HG03460 (cell line): ENCODE data around the gene GOLGA6L9.
"Not testable (repeated sequence)": the region's sequence is repeated elsewhere in the genome, so short reads cannot be mapped to it uniquely, and the experiment has no call there.

Experiments
- ATAC-seq: cut with Tn5 transposase; IDR thresholded peaks from one replicate; pipeline ENCODE4 v1.9.1; 2021; ENCODE audit not compliant: unreplicated experiment

Gene GOLGA6L9, protein sequence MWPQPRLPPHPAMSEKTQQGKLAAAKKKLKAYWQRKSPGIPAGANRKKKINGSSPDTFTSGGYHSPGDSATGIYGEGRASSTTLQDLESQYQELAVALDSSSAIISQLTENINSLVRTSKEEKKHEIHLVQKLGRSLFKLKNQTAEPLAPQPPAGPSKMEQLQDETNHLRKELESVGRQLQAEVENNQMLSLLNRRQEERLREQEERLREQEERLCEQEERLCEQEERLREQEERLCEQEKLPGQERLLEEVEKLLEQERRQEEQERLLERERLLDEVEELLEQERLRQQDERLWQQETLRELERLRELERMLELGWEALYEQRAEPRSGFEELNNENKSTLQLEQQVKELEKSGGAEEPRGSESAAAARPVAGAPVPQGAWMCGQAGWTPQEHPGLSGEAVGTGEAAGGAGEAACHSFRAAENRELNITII

GRCh38 chr15:82429693-82430092, at the start of gene GOLGA6L9:
GOLGA6L9 (plus strand) TSS chr15:82429816; CDS start chr15:82430080, 264 bp downstream.
- ATAC-seq = not testable (repeated sequence)

DNA sequence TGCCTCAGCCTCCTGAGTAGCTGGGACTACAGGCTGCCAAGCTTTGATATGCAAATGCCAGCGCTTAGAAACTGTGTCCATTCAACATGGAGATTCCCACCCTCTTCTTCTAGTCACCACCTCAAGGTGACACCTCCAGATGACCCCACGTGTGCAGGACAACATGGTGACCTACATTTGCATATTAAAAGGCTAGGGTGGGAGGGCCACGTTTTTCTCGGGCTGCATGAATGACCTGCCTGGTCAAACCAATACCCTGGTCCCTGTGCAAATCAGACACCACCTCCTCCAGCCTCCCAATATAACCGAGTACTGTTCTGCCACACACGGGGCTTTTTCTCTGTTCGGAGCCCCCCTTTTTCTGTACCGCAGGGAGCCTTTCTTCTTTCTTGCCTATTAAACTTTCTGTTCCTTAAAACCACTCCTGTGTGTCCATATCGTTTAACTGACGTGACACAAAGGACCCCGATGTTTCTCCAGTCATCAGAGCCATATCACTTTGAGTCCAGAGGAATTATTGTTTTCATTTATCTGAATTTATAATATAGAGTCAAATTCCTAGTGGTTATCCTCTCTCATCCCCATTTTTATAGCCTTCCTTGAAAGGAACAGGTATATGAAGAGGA, 48.2 kb upstream of the GOLGA6L9 start:
- ATAC-seq = not testable (repeated sequence)

DNA sequence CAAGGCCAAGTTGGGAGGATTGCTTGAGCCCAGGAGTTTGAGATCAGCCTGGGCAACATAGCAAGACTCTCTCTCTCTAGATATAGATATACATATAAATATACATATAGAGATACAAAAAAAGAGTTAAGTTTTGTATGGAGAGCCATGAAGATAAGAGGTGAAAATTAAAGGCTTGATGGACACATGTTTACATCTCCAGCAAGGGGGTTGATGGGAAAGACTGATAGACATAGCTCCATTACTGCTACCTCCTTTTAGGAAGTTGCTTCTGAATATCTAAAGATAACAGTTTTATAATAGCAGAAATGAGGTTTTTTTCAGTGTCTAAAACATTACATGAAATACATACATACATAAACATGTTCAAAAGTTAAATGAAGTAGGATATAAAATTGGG, 42.4 kb upstream of the GOLGA6L9 start:
- not testable (repeated sequence) for ATAC-seq

GRCh38 chr15:82390152-82390551, 39.5 kb upstream of the GOLGA6L9 start:
- ATAC-seq = not testable (repeated sequence)

- not testable (repeated sequence) for ATAC-seq
Measured at GRCh38 chr15:82392077-82392476, 37.5 kb upstream of the GOLGA6L9 start.

DNA sequence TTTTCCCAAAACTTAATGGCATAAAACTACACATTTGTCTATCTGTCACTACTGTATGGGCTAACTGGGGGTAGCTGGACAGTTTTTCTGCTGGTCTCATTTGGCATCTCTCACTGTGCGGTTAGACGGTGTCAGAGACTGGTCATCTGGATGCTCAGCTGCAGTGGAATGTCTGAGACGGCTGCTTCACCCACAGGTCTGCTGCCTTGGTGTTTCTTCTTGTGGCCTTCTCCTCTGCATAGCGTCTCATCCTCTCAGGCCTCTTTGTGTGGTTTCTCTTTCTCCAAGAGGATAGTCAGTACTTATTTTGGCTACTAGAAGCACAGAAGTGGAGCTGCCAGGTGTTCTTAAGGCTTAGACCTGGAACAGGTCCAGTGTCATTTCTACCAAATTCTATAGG, 35.9 kb upstream of the GOLGA6L9 start:
- ATAC-seq = no peak

GRCh38 chr15:82395788-82396187, 33.8 kb upstream of the GOLGA6L9 start:
- not testable (repeated sequence) for ATAC-seq

- no peak for ATAC-seq
Measured at GRCh38 chr15:82397817-82398216, 31.8 kb upstream of the GOLGA6L9 start.

DNA sequence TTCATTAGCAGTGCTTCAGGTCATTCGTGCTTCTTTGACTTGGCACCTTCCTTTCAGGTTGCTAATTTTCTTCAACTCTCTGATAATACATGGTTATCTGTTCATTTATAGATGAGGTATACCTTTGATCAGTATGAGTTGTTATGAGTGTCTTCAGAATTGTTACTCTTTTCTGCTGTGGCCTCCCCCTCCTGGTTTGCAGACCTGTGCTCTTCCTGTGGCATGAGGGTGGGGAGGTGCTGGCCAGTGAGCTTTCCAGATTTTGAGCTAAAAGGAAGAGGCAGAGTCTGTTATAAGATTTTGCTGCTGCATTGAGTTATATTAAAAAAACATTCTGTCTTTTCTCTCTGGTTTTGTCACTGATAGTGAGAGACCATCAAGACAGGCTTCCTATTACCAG, 30.8 kb upstream of the GOLGA6L9 start:
- peak; percentile 42 for ATAC-seq

DNA sequence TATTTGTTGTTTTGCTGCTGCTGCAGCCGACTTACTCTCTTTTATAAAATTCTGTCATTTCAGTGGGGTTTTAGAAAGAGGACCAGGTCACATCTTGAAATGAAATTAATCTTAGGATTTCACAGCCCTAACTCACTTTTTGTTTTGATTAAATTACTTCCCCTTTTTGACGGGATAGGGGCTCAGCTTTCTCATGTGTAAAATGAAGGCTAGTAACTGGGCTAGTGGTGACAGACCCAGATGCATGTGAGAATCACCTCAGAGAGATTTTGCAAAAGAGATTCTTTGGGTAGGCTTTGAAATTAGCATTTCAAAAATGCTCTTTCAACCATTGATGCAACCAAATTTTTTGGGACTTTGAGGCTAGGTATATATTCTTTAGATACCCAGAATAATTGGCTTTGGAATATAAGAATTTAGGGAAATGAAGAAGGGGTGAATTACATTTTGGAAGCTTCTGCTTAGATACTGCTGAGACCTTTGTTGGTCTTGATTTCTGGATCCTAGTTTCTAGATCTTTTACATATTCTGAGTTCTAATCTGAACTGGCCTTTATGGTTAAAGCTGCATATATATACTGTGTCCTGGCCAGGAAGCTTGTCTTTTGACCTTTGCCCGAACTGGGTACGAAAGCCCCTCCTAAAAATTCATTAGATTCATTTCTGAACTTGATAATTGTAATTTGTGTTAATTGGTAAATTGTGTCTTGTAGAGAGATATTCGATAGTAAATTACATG, 30.1 kb upstream of the GOLGA6L9 start:
- peak; percentile 64 for ATAC-seq

DNA sequence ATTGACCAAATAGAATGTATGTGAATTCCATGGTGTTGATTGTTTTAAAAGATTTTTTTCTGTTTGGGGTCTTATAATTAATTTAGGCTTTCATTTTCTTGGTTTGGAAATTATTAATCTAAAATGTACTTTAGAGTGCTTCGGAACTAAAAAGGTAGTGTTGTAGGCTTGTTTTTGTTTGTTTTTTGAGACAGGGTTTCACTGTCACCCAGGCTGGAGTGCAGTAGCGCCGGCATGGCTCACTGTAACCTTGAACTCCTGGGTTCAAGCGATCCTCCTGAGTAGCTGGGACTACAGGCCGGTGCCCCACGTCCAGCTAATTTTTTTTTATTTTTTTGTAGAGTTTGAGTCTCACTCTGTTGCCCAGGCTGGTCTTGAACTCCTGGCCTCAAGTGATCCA, 27.7 kb upstream of the GOLGA6L9 start:
- not testable (repeated sequence) for ATAC-seq

GRCh38 chr15:82402341-82402740, 27.3 kb upstream of the GOLGA6L9 start:
- not testable (repeated sequence) for ATAC-seq

- not testable (repeated sequence) for ATAC-seq
Measured at GRCh38 chr15:82406211-82406610, 23.4 kb upstream of the GOLGA6L9 start.

DNA sequence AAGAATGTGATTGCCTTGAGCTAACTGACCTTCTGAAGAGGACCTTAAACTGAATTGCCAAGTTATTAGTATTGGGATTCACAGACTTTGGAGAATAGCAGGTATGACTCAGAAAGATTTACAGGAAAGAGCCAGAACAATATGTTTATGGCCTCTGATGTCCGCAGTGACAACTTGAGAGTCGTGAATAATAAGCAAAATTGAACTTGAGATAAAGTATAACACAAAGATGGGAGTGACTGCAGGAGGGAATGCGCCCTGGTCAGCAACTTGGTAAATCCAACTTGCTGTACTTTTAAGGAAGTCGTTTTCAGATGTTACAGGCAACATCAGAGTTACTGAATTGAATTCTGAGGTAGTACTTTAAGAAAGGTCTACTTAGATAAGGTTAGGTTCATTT, 19.3 kb upstream of the GOLGA6L9 start:
- not testable (repeated sequence) for ATAC-seq

DNA sequence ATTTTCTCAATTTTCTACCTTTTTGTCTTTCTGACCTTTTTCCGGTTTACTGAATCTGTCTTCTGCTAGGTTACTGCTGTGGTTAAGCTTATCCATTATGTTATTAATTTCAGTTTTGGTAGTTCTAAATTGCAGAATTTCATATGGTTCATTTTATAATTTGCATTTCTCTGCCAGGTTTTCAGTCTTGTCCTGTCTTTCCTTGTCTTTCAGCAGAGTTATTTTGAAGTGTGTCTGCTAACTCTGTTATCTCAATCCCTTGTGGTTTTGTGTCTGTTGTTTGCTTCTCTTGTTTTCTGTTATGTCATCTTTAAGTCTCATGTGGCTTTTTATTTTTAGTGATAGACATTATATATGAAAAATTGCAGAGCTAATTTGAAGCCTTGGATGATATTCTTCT, 18.0 kb upstream of the GOLGA6L9 start:
- not testable (repeated sequence) for ATAC-seq

DNA sequence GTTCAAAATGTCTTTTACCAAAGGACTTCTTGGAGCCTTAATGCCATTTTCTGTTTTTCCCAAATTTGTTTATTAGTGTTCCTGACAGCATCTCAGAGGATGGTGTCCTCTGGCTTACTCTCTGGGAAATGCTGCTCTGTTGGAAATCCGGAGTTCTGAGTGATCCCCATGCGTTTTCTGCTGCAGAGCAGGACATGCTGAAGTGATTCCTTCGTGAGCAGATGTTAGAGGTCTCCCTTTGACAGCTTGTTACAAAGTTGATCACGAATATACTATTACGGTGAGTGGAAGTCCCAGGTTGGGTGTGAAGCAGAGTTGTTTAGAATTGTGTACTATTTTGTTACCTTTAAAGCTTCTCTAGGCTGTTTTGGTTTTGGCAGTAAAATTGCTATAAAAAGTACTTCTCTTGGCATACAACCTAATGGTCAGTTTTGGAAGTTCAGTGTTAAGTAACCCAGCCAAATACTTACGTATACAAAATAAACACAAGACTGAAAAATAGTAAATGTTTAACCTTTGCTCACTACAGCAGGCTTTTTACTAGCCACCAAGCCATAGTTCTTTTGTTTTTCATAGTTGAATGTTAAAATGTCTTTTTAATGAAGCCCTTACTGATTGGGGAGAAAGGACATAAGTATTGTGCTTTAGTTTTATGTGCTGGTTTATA, 15.0 kb upstream of the GOLGA6L9 start:
- ATAC-seq = not testable (repeated sequence)

GRCh38 chr15:82420516-82420915, 9.1 kb upstream of the GOLGA6L9 start:
- not testable (repeated sequence) for ATAC-seq

DNA sequence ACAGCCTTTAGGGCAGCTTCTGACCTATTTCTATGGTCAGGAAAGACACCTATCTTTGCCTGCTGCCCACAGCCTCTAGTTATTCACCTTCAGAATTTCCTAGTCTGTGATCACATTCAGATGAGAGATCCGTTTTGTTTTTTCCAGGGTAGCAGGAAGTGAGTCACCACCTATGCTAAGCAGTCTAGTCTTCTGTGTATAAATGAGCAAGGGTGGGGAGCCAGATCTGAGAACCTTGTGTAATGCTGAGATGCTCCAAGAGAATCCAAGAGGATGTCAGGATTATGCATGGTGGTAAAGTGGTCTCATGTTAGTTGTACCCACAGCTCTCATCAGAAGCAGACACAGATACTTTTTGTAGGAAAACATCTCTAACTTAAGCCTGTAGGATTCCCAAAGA, 8.7 kb upstream of the GOLGA6L9 start:
- not testable (repeated sequence) for ATAC-seq

- ATAC-seq = not testable (repeated sequence)
Measured at GRCh38 chr15:82427117-82427516, 2.5 kb upstream of the GOLGA6L9 start.

GRCh38 chr15:82445420-82445819, 15.8 kb downstream of the GOLGA6L9 start:
- ATAC-seq = not testable (repeated sequence)

DNA sequence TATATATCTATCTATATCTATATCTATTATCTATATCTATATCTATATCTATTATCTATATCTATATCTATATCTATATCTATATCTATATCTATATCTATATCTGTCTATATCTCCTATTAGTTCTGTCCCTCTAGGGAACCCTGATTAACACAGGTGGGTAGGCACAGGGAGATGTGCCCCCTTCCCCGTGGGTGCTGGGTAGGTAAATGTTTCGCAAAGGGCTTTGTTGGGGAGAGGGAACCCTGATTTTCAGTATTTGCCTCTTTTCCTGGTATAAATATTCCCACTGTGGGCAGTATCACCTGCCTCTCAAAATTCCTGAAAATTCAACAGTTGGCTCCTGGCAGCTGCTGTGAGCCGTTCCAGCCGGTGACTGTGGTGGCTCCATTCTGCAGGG, 27.7 kb downstream of the GOLGA6L9 start:
- ATAC-seq = not testable (repeated sequence)
